Keratinocyte (primary cell): ENCODE results near the gene MS4A6E.

Source experiments
- CTCF ChIP-seq, 3 experiments: IDR thresholded peaks in 1 of 3; conservative IDR thresholded peaks in 1 of 3; optimal IDR thresholded peaks in 1 of 3; 2 replicates in 2 of 3; 3 replicates in 1 of 3; pipeline versions ENCODE3 to v1.5.1; 2011; ENCODE audit warnings: low read length in 3 of 3, mild to moderate bottlenecking in 3 of 3, moderate library complexity in 2 of 3, control low read depth in 1 of 3, inconsistent platforms in 1 of 3; ENCODE audit not compliant: insufficient read depth in 2 of 3; ENCODE audit errors: extremely low read depth in 1 of 3
- EZH2 ChIP-seq: IDR thresholded peaks from one replicate; pipeline ENCODE4 v1.6.1; 2012; ENCODE audit warnings: inconsistent platforms, mild to moderate bottlenecking, low read length, moderate library complexity

- TF ChIP-seq CTCF (optimal IDR thresholded peaks at IDR 0.05 in 1 of 3, IDR thresholded peaks at IDR 0.05 in 1 of 3, conservative IDR thresholded peaks at IDR 0.05 in 1 of 3; ENCODE audit: extremely low read depth in 1 of 3, insufficient read depth in 2 of 3, low read length in 3 of 3) (no peak), EZH2 (no peak)
Observed at GRCh38 chr11:60315871-60316270, 11.2 kb upstream of the MS4A6E start.
